Mesothelial cell of epicardium (in vitro differentiated cells): ENCODE data around the gene INO80. TPM values are rescaled to one million over a fixed set of nuclear protein-coding genes. Genes with fewer than 3 reads are reported as not detected.

ENCODE experiments used
- DNase-seq, 2 experiments: peaks; one replicate each; pipeline ENCODE4 v3.0.0; 2021; ENCODE audit warnings: low spot score in 2 of 2; ENCODE audit not compliant: unreplicated experiment in 2 of 2
- H3K27ac Mint-ChIP-seq: 2 replicates; pipeline ENCODE4 v1.8.0; 2021; ENCODE audit warnings: mixed read lengths
- H3K27me3 Mint-ChIP-seq: 2 replicates; pipeline ENCODE4 v1.8.0; 2021; ENCODE audit warnings: low read depth, mixed read lengths
- H3K36me3 Mint-ChIP-seq: 2 replicates; pipeline ENCODE4 v1.8.0; 2021; ENCODE audit warnings: mixed read lengths
- H3K4me1 Mint-ChIP-seq: 2 replicates; pipeline ENCODE4 v1.8.0; 2021; ENCODE audit warnings: mixed read lengths
- H3K4me3 Mint-ChIP-seq: 2 replicates; pipeline ENCODE4 v1.8.0; 2021; ENCODE audit warnings: mild to moderate bottlenecking, moderate library complexity, mixed read lengths
- H3K9me3 Mint-ChIP-seq: 2 replicates; pipeline ENCODE4 v1.8.0; 2021; ENCODE audit warnings: mixed read lengths
- CTCF ChIP-seq: fragments of 200-600 bp; sonication (generic); IDR thresholded peaks from one replicate; pipeline ENCODE4 v1.5.0; 2021; ENCODE audit warnings: antibody characterized with exemption; ENCODE audit not compliant: unreplicated experiment
- total RNA-seq: library from RNA; stranded (reverse); gene quantifications from 3 replicates; pipeline ENCODE4 v1.2.1, GENCODE V29; 2021

INO80 gene
- total RNA-seq, 1 donor from 2014 or later: 23.7 TPM

- H3K4me1 Mint-ChIP-seq: no peaks in the 10 kb centered on the region
- H3K36me3 Mint-ChIP-seq: peaks cover 66% of the 10 kb centered on the region
- H3K9me3 Mint-ChIP-seq: peaks cover 17% of the 10 kb centered on the region
- no peaks in the 10 kb centered on the region for H3K27me3 Mint-ChIP-seq
- no peak overlapping the region for H3K4me3 Mint-ChIP-seq
- no peak for TF ChIP-seq CTCF
- no peak overlapping the region for H3K27ac Mint-ChIP-seq
- DNase-seq: no peak
These were observed 49.6 kb downstream of the INO80 start for GRCh38 chr15:41066516-41066915.

GRCh38 chr15:41061667-41062066 is 54.4 kb downstream of the INO80 start:
- H3K9me3 Mint-ChIP-seq: peaks cover 27% of the 10 kb centered on the region
- TF ChIP-seq CTCF: no peak
- H3K36me3 Mint-ChIP-seq: peaks cover 74% of the 10 kb centered on the region
- no peaks in the 10 kb centered on the region for H3K27me3 Mint-ChIP-seq
- no peak overlapping the region for H3K4me3 Mint-ChIP-seq
- no peak for DNase-seq
- H3K27ac Mint-ChIP-seq: no peak overlapping the region
- H3K4me1 Mint-ChIP-seq: no peaks in the 10 kb centered on the region

GRCh38 chr15:41060505-41060904 is 55.6 kb downstream of the INO80 start:
- Mint-ChIP-seq H3K4me3 (no peak overlapping the region), H3K9me3 (peaks cover 25% of the 10 kb centered on the region), H3K36me3 (peaks cover 78% of the 10 kb centered on the region), H3K27ac (no peak overlapping the region), H3K27me3 (no peaks in the 10 kb centered on the region), H3K4me1 (no peaks in the 10 kb centered on the region)
- DNase-seq: no peak
- TF ChIP-seq CTCF: no peak

- Mint-ChIP-seq H3K9me3 (peaks cover 12% of the 10 kb centered on the region), H3K4me1 (no peaks in the 10 kb centered on the region), H3K27me3 (no peaks in the 10 kb centered on the region), H3K27ac (no peak overlapping the region), H3K4me3 (no peak overlapping the region), H3K36me3 (peaks cover 59% of the 10 kb centered on the region)
- no peak for TF ChIP-seq CTCF
- no peak for DNase-seq
These were observed 59.3 kb downstream of the INO80 start for GRCh38 chr15:41056810-41057209.

GRCh38 chr15:41055706-41056105 is 60.4 kb downstream of the INO80 start:
- TF ChIP-seq CTCF: no peak
- Mint-ChIP-seq H3K4me1 (no peaks in the 10 kb centered on the region), H3K27me3 (no peaks in the 10 kb centered on the region), H3K36me3 (peaks cover 57% of the 10 kb centered on the region), H3K27ac (no peak overlapping the region), H3K9me3 (peaks cover 8% of the 10 kb centered on the region), H3K4me3 (no peak overlapping the region)
- DNase-seq: no peak

GRCh38 chr15:41051139-41051538 is 64.9 kb downstream of the INO80 start:
- Mint-ChIP-seq H3K36me3 (peaks cover 40% of the 10 kb centered on the region), H3K4me3 (no peak overlapping the region), H3K27ac (no peak overlapping the region), H3K27me3 (no peaks in the 10 kb centered on the region), H3K9me3 (no peaks in the 10 kb centered on the region), H3K4me1 (no peaks in the 10 kb centered on the region)
- DNase-seq: no peak
- no peak for TF ChIP-seq CTCF
